Measurements from ENCODE around the gene ALDH1B1. TPM values are rescaled to one million over a fixed set of nuclear protein-coding genes. Genes with fewer than 3 reads are reported as not detected.

The ALDH1B1 gene
- total RNA-seq, 1 experiment from 2014 or later = 55.5 TPM

DNA sequence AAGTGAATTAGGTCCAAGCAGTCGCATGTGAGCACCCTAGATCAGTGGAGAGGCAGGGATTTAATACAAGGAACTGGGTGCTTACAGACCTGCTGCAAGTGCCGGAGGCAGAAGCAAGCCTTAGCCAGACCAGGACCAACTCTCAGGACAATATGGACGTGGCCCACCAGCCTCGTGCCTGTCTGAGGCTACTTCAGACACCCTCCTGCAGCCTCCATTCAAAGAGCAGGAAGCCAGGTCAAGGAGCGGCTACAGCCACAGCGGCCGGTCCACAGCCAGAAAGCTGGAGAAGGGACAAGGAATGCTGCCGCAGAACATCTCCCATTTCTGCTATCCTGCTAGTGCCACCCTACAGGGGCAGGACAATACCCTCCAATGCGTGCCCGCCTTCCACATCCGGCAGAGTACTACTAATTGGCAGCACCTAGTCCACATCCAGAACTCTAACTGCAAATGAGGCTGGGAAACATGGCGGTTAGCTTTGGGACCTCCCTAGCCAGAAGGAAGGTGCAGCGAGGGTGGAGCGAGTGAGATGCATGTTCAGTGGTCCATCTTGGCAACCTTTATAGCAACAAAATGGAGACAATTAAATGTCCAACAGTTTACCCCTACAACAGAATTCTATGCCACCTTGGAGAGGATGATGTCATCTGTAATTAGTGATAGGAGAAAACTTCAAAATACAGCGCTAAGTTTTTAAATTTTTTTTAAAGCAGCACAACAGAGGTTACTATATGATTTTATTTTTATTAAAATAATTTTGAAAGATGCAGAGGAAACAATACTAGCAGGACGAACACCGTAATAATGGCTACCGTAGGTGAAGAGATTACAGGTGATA, 1.0 kb upstream of the ALDH1B1 start:
- H3K27me3 Mint-ChIP-seq (ENCODE audit: low read depth) = peaks cover 53% of the 10 kb centered on the region
- DNase-seq (ENCODE audit: low spot score) = no peak
- H3K4me1 Mint-ChIP-seq = peaks cover 25% of the 10 kb centered on the region
- H3K9me3 Mint-ChIP-seq = no peaks in the 10 kb centered on the region
- ChIA-PET CTCF (interaction anchor here (1.3 to 2.6 kb wide), 2 partner anchors 10 to 229 kb away, joined by 3 to 7 read pairs; partner anchors contain the start of gene ANKRD18A), POLR2A (interaction anchor here (0.6 kb wide), 1 partner anchor 80 kb away, joined by 3 read pairs; no protein-coding TSS in a partner anchor)
- no peak overlapping the region; the same call in 1 of the 2 replicates for H3K27ac Mint-ChIP-seq
- peak overlapping the region; percentile 91 for H3K4me3 Mint-ChIP-seq
- TF ChIP-seq ATF1 (CRISPR knock-in tag; IDR thresholded peaks at IDR 0.05) (no peak), SP1 (CRISPR knock-in tag; conservative IDR thresholded peaks at IDR 0.05) (no peak), GRHL2 (CRISPR knock-in tag; IDR thresholded peaks at IDR 0.05; ENCODE audit: insufficient replicate concordance, severe bottlenecking) (no peak), IRF2 (CRISPR knock-in tag; IDR thresholded peaks at IDR 0.05; ENCODE audit: borderline replicate concordance, low read depth) (no peak), TEAD1 (CRISPR knock-in tag; IDR thresholded peaks at IDR 0.05) (no peak), RELA (CRISPR knock-in tag; IDR thresholded peaks at IDR 0.05; ENCODE audit: borderline replicate concordance) (no peak)
- TF ChIP-seq, protein P1, sequence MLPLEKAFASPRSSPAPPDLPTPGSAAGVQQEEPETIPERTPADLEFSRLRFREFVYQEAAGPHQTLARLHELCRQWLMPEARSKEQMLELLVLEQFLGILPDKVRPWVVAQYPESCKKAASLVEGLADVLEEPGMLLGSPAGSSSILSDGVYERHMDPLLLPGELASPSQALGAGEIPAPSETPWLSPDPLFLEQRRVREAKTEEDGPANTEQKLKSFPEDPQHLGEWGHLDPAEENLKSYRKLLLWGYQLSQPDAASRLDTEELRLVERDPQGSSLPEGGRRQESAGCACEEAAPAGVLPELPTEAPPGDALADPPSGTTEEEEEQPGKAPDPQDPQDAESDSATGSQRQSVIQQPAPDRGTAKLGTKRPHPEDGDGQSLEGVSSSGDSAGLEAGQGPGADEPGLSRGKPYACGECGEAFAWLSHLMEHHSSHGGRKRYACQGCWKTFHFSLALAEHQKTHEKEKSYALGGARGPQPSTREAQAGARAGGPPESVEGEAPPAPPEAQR (CRISPR knock-in tag; IDR thresholded peaks at IDR 0.05) = no peak
- TF ChIP-seq, protein P2, sequence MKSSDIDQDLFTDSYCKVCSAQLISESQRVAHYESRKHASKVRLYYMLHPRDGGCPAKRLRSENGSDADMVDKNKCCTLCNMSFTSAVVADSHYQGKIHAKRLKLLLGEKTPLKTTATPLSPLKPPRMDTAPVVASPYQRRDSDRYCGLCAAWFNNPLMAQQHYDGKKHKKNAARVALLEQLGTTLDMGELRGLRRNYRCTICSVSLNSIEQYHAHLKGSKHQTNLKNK (CRISPR knock-in tag; IDR thresholded peaks at IDR 0.05) = no peak
- TF ChIP-seq, protein P3, sequence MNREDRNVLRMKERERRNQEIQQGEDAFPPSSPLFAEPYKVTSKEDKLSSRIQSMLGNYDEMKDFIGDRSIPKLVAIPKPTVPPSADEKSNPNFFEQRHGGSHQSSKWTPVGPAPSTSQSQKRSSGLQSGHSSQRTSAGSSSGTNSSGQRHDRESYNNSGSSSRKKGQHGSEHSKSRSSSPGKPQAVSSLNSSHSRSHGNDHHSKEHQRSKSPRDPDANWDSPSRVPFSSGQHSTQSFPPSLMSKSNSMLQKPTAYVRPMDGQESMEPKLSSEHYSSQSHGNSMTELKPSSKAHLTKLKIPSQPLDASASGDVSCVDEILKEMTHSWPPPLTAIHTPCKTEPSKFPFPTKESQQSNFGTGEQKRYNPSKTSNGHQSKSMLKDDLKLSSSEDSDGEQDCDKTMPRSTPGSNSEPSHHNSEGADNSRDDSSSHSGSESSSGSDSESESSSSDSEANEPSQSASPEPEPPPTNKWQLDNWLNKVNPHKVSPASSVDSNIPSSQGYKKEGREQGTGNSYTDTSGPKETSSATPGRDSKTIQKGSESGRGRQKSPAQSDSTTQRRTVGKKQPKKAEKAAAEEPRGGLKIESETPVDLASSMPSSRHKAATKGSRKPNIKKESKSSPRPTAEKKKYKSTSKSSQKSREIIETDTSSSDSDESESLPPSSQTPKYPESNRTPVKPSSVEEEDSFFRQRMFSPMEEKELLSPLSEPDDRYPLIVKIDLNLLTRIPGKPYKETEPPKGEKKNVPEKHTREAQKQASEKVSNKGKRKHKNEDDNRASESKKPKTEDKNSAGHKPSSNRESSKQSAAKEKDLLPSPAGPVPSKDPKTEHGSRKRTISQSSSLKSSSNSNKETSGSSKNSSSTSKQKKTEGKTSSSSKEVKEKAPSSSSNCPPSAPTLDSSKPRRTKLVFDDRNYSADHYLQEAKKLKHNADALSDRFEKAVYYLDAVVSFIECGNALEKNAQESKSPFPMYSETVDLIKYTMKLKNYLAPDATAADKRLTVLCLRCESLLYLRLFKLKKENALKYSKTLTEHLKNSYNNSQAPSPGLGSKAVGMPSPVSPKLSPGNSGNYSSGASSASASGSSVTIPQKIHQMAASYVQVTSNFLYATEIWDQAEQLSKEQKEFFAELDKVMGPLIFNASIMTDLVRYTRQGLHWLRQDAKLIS (CRISPR knock-in tag; IDR thresholded peaks at IDR 0.05; ENCODE audit: borderline replicate concordance) = no peak
- H3K36me3 Mint-ChIP-seq = peaks cover 10% of the 10 kb centered on the region
- ATAC-seq = no peak

DNA sequence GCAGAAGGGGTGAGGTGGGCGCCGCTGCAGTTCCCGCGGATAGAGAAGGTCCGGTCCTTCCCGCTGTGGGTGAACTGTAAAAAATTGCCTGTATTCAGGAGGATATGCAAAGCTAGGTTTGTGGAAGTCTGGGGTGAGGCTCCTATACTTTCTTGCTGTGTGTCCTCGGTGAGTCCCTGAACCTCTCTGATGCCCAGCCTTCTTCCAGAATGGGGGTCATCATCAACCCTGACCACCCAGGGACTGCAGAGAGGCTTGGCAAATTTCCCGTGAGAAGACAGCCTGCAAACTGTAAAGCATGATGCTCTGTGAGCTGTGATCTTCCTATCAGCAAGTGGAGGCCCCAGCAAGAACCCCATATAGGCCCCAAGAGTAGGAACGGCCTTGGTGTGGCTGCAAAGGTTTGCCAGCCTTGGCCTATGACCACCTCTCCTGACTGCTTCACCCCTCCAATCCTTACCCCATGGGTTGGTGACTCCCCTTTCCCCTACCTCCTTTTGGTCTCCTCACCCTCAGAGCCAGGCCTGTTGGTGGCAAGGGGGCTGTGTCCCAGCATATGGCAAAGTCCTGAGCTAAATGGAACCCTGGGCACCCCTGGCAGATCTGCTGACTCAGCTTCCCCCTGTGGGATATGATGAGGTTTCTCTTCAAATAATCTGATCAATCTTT, 760 bp downstream of the ALDH1B1 start:
- CTCF ChIA-PET = interaction anchor here (0.9 to 2.6 kb wide), 10 partner anchors 12 to 522 kb away, joined by 3 to 12 read pairs (median 3); partner anchors contain the start of gene ANKRD18A
- Mint-ChIP-seq H3K4me3 (peak overlapping the region; percentile 91), H3K36me3 (peaks cover 25% of the 10 kb centered on the region), H3K9me3 (no peaks in the 10 kb centered on the region), H3K27ac (peak overlapping the region; percentile 65), H3K4me1 (peaks cover 25% of the 10 kb centered on the region), H3K27me3 (ENCODE audit: low read depth) (peaks cover 36% of the 10 kb centered on the region)
- POLR2A ChIA-PET = interaction anchor here (1.2 kb wide), 1 partner anchor 480 kb away, joined by 3 read pairs; no protein-coding TSS in a partner anchor
- no peak for TF ChIP-seq FOXJ3 (CRISPR knock-in tag; IDR thresholded peaks at IDR 0.05; ENCODE audit: borderline replicate concordance)
- TF ChIP-seq, protein P4, sequence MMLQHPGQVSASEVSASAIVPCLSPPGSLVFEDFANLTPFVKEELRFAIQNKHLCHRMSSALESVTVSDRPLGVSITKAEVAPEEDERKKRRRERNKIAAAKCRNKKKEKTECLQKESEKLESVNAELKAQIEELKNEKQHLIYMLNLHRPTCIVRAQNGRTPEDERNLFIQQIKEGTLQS (CRISPR knock-in tag; conservative IDR thresholded peaks at IDR 0.05) = no peak
- TF ChIP-seq GTF2I (CRISPR knock-in tag; conservative IDR thresholded peaks at IDR 0.05) = peak; percentile 41; the same call in 1 of the 2 replicates
- ATAC-seq = no peak
- DNase-seq (ENCODE audit: low spot score) = no peak

DNA sequence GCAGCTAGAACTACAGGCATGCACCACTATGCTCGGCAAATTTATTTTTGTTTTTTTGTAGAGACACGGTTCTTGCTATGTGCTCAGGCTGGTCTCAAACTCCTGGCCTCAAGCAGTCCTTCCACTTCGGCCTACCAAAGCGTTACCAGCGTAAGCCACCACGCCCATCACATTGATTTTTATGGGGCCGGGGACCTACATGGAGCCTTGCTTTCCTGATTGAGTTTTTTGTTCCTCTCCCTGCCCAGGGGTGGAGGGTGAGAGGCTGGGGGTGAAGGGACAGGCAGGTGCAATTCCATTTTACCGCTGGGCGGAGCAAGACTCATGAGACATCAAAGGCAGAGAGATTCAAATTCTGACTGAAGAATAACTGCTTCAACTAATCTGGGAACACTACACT, 1.9 kb downstream of the ALDH1B1 start:
- ChIA-PET POLR2A (no interaction called here), CTCF (no interaction called here)
- TF ChIP-seq, protein P5, sequence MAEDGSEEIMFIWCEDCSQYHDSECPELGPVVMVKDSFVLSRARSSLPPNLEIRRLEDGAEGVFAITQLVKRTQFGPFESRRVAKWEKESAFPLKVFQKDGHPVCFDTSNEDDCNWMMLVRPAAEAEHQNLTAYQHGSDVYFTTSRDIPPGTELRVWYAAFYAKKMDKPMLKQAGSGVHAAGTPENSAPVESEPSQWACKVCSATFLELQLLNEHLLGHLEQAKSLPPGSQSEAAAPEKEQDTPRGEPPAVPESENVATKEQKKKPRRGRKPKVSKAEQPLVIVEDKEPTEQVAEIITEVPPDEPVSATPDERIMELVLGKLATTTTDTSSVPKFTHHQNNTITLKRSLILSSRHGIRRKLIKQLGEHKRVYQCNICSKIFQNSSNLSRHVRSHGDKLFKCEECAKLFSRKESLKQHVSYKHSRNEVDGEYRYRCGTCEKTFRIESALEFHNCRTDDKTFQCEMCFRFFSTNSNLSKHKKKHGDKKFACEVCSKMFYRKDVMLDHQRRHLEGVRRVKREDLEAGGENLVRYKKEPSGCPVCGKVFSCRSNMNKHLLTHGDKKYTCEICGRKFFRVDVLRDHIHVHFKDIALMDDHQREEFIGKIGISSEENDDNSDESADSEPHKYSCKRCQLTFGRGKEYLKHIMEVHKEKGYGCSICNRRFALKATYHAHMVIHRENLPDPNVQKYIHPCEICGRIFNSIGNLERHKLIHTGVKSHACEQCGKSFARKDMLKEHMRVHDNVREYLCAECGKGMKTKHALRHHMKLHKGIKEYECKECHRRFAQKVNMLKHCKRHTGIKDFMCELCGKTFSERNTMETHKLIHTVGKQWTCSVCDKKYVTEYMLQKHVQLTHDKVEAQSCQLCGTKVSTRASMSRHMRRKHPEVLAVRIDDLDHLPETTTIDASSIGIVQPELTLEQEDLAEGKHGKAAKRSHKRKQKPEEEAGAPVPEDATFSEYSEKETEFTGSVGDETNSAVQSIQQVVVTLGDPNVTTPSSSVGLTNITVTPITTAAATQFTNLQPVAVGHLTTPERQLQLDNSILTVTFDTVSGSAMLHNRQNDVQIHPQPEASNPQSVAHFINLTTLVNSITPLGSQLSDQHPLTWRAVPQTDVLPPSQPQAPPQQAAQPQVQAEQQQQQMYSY (CRISPR knock-in tag; IDR thresholded peaks at IDR 0.05) = no peak
- TF ChIP-seq, protein P6, sequence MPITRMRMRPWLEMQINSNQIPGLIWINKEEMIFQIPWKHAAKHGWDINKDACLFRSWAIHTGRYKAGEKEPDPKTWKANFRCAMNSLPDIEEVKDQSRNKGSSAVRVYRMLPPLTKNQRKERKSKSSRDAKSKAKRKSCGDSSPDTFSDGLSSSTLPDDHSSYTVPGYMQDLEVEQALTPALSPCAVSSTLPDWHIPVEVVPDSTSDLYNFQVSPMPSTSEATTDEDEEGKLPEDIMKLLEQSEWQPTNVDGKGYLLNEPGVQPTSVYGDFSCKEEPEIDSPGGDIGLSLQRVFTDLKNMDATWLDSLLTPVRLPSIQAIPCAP (CRISPR knock-in tag; IDR thresholded peaks at IDR 0.05) = no peak
- TF ChIP-seq IRF2 (CRISPR knock-in tag; IDR thresholded peaks at IDR 0.05; ENCODE audit: borderline replicate concordance, low read depth) (no peak), GRHL2 (CRISPR knock-in tag; IDR thresholded peaks at IDR 0.05; ENCODE audit: insufficient replicate concordance, severe bottlenecking) (no peak)
- TF ChIP-seq, protein P7, sequence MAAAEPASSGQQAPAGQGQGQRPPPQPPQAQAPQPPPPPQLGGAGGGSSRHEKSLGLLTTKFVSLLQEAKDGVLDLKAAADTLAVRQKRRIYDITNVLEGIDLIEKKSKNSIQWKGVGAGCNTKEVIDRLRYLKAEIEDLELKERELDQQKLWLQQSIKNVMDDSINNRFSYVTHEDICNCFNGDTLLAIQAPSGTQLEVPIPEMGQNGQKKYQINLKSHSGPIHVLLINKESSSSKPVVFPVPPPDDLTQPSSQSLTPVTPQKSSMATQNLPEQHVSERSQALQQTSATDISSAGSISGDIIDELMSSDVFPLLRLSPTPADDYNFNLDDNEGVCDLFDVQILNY (CRISPR knock-in tag; IDR thresholded peaks at IDR 0.05) = no peak
- TF ChIP-seq, protein P8, sequence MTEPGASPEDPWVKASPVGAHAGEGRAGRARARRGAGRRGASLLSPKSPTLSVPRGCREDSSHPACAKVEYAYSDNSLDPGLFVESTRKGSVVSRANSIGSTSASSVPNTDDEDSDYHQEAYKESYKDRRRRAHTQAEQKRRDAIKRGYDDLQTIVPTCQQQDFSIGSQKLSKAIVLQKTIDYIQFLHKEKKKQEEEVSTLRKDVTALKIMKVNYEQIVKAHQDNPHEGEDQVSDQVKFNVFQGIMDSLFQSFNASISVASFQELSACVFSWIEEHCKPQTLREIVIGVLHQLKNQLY (CRISPR knock-in tag; IDR thresholded peaks at IDR 0.05) = no peak
- Mint-ChIP-seq H3K9me3 (no peaks in the 10 kb centered on the region), H3K36me3 (peaks cover 30% of the 10 kb centered on the region), H3K27ac (no peak overlapping the region), H3K4me1 (peaks cover 25% of the 10 kb centered on the region), H3K4me3 (no peak overlapping the region), H3K27me3 (ENCODE audit: low read depth) (peaks cover 24% of the 10 kb centered on the region)
- DNase-seq (ENCODE audit: low spot score) = no peak
- no peak for ATAC-seq

Data from WTC11 (cell line).